Measurements from ENCODE around the gene PDCD1LG2. TPM values are rescaled to one million over a fixed set of nuclear protein-coding genes. Genes with fewer than 3 reads are reported as not detected.

The PDCD1LG2 gene
- total RNA-seq, 1 experiment from 2014 or later, result not detected

DNA sequence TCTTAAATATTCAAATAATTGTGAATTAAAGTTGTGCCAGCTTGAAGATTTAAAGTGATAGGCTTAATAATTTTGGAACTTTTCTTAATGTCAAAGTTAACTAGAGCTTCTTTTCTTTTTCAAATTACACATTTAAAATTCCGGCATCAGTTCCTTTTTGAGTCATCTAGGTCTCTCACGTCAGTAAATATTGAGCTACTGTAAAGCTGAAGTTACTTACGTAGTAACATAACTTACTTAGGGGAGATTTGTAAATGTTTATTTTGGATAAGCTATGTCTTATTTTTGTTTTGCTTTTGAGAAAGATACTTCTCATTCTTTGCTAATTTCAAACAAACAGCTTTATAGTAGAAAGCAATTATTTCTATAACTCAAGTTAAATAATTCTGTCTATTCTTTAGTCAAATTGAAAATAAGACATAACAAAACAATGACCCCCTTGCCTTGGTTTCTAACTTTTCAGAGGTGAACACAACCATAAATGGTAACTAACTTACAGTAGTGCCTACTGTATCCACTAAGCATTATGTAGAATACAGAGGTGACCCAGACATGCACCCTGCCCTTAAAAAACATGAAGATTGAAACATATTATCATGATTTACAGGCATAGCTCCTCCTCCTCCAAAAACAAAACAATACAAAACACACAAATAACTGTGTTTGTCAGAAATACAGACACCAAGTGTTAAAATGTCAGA lies 30.2 kb upstream of the PDCD1LG2 start:
- TF ChIP-seq, protein P1, sequence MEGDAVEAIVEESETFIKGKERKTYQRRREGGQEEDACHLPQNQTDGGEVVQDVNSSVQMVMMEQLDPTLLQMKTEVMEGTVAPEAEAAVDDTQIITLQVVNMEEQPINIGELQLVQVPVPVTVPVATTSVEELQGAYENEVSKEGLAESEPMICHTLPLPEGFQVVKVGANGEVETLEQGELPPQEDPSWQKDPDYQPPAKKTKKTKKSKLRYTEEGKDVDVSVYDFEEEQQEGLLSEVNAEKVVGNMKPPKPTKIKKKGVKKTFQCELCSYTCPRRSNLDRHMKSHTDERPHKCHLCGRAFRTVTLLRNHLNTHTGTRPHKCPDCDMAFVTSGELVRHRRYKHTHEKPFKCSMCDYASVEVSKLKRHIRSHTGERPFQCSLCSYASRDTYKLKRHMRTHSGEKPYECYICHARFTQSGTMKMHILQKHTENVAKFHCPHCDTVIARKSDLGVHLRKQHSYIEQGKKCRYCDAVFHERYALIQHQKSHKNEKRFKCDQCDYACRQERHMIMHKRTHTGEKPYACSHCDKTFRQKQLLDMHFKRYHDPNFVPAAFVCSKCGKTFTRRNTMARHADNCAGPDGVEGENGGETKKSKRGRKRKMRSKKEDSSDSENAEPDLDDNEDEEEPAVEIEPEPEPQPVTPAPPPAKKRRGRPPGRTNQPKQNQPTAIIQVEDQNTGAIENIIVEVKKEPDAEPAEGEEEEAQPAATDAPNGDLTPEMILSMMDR (conservative IDR thresholded peaks at IDR 0.05), result no peak
- Histone ChIP-seq H3K9ac (ENCODE audit: extremely low read depth, insufficient read length, low read length) (no peak overlapping the region), H3K79me1 (ENCODE audit: insufficient read depth, low read depth, low read length, poor library complexity, severe bottlenecking) (no peaks in the 10 kb centered on the region), H4K8ac (replicated peaks; ENCODE audit: insufficient read length, low read depth, low read length) (no peak overlapping the region), H3K4ac (ENCODE audit: low read depth, low read length) (no peak overlapping the region), H2BK12ac (ENCODE audit: insufficient read length, low read depth, low read length) (no peak overlapping the region), H3K23me2 (ENCODE audit: insufficient read length, low read depth, low read length, poor library complexity, severe bottlenecking) (no peaks in the 10 kb centered on the region), H3K14ac (ENCODE audit: insufficient read depth, low read length) (no peak overlapping the region), H4K91ac (ENCODE audit: insufficient read length, low read depth, low read length) (no peak overlapping the region), H3K23ac (ENCODE audit: insufficient read length, low read depth, low read length) (no peak overlapping the region), H3K27ac (ENCODE audit: insufficient read length, low read depth, low read length) (no peak overlapping the region), H4K5ac (ENCODE audit: insufficient read length, low read depth, low read length) (no peak overlapping the region), H3K27me3 (ENCODE audit: insufficient read depth, low read length) (no peaks in the 10 kb centered on the region), H2AFZ (ENCODE audit: low read length) (no peak overlapping the region), H3K56ac (ENCODE audit: insufficient read length, low read depth, low read length) (no peak overlapping the region), H3K79me2 (ENCODE audit: insufficient read depth, low read length) (no peaks in the 10 kb centered on the region), H2BK20ac (ENCODE audit: low read depth, low read length, poor library complexity, severe bottlenecking) (no peak overlapping the region), H3T11ph (ENCODE audit: low read length) (no peak overlapping the region), H2BK15ac (ENCODE audit: low read depth, low read length) (no peak overlapping the region), H3K18ac (ENCODE audit: insufficient read length, low read depth, low read length) (no peak overlapping the region), H4K20me1 (ENCODE audit: control insufficient read depth, insufficient read depth, insufficient read length) (no peaks in the 10 kb centered on the region), H2BK120ac (ENCODE audit: low read depth, low read length, poor library complexity, severe bottlenecking) (no peak overlapping the region), H2AK5ac (ENCODE audit: insufficient read length, low read length) (no peak overlapping the region), H2BK5ac (ENCODE audit: insufficient read length, low read length) (no peak overlapping the region), H3K4me1 (ENCODE audit: insufficient read depth, low read length) (no peaks in the 10 kb centered on the region), H3K4me2 (ENCODE audit: insufficient read depth, insufficient read length, low read length) (no peak overlapping the region), H3K9me3 (ENCODE audit: control insufficient read depth, low read depth, low read length) (no peaks in the 10 kb centered on the region)
- Mint-ChIP-seq H3K4me1 (peaks cover 4 to 6% of the 10 kb centered on the region in 2 experiments; a peak in 3 of 4 replicates), H3K9me3 (peaks cover 14 to 19% of the 10 kb centered on the region in 2 experiments), H3K4me3 (no peak overlapping the region), H3K27ac (no peak overlapping the region), H3K36me3 (ENCODE audit: insufficient read depth in 1 of 3, low read depth in 3 of 3) (peaks cover 2 to 8% (median 4%) of the 10 kb centered on the region in 3 experiments; a peak in 4 of 7 replicates), H3K27me3 (ENCODE audit: low read depth) (peaks cover 12% of the 10 kb centered on the region)
- DNase-seq, result no peak
- WGBS (ENCODE audit: extremely low coverage, insufficient read length, low lambda C conversion rate), result no CpG with 5 or more reads among the region's 3 CpGs
